IMR-90 (cell line): Measurements from ENCODE around the gene HIPK1. TPM values are rescaled to one million over a fixed set of nuclear protein-coding genes. Genes with fewer than 3 reads are reported as not detected.

ENCODE experiments used
- ATAC-seq: fragments of 200-7000 bp; cut with Tn5 transposase; 2 replicates; pipeline ENCODE4 v1.9.1; 2020; ENCODE audit warnings: low read depth, mild to moderate bottlenecking, moderate library complexity
- BruUV-seq: library from RNA; stranded (reverse); fragments of 400-500 nt; replicated peaks from 2 replicates; lab custom pipeline; 2021; lab: Mats Ljungman, UMichigan
- CTCF ChIA-PET: fragments of 300-600 bp; formaldehyde crosslinking; extraction: SDS; loops from one replicate; lab custom pipeline; 2021; ENCODE audit warnings: antibody characterized with exemption; lab: Yijun Ruan, JAX
- POLR2A ChIA-PET: fragments of 300-600 bp; sonication (Branson Sonifier 250); formaldehyde crosslinking; loops from one replicate; lab custom pipeline; 2022; ENCODE audit warnings: antibody characterized with exemption; ENCODE audit not compliant: unreplicated experiment; lab: Charles Lee
- DNase-seq: peaks from one replicate; pipeline ENCODE4 v3.0.0; 2013
- H2AFZ ChIP-seq: replicated peaks from 2 replicates; pipeline ENCODE3; 2013; ENCODE audit warnings: low read length, mild to moderate bottlenecking; ENCODE audit not compliant: poor library complexity
- H2AK5ac ChIP-seq: 2 replicates; pipeline ENCODE4 v1.6.1; 2013; ENCODE audit warnings: low read depth, low read length, inconsistent platforms
- H2AK9ac ChIP-seq: replicated peaks from 2 replicates; pipeline ENCODE3; 2013; ENCODE audit warnings: mild to moderate bottlenecking, low read depth, low read length, moderate library complexity; ENCODE audit not compliant: poor library complexity
- H2BK120ac ChIP-seq: 2 replicates; pipeline ENCODE4 v1.6.1; 2013; ENCODE audit warnings: low read depth, low read length, inconsistent platforms
- H2BK15ac ChIP-seq: 3 replicates; pipeline ENCODE4 v1.6.1; 2013; ENCODE audit warnings: low read depth, low read length, inconsistent platforms
- H2BK20ac ChIP-seq: 2 replicates; pipeline ENCODE4 v1.6.1; 2013; ENCODE audit warnings: low read depth, mild to moderate bottlenecking, inconsistent platforms, low read length, moderate library complexity
- H2BK5ac ChIP-seq: 2 replicates; pipeline ENCODE4 v1.6.1; 2013; ENCODE audit warnings: mild to moderate bottlenecking, low read depth, low read length, inconsistent platforms; ENCODE audit not compliant: poor library complexity, severe bottlenecking
- H3K14ac ChIP-seq: replicated peaks from 2 replicates; pipeline ENCODE4 v1.6.1; 2013; ENCODE audit warnings: low read depth, low read length, inconsistent platforms
- H3K18ac ChIP-seq: 2 replicates; pipeline ENCODE4 v1.6.1; 2013; ENCODE audit warnings: low read depth, low read length, control low read depth
- H3K23ac ChIP-seq: 2 replicates; pipeline ENCODE4 v1.6.1; 2013; ENCODE audit warnings: low read depth, low read length, inconsistent platforms
- H3K27ac ChIP-seq: 2 replicates; pipeline ENCODE4 v1.5.1; 2013; ENCODE audit warnings: mild to moderate bottlenecking, control low read depth, low read length; ENCODE audit not compliant: insufficient read depth
- H3K27me3 ChIP-seq: 2 replicates; pipeline ENCODE4 v1.6.1; 2013; ENCODE audit warnings: low read length; ENCODE audit not compliant: control insufficient read depth, insufficient read depth
- H3K36me3 ChIP-seq: 2 replicates; pipeline ENCODE4 v1.6.1; 2013; ENCODE audit warnings: low read length, mixed read lengths; ENCODE audit not compliant: control insufficient read depth, insufficient read depth
- H3K4ac ChIP-seq: 2 replicates; pipeline ENCODE4 v1.6.1; 2013; ENCODE audit warnings: low read depth, low read length, inconsistent platforms
- H3K4me1 ChIP-seq: 2 replicates; pipeline ENCODE4 v1.6.1; 2013; ENCODE audit warnings: low read length, mixed read lengths; ENCODE audit not compliant: control insufficient read depth, insufficient read depth
- H3K4me2 ChIP-seq: 2 replicates; pipeline ENCODE4 v1.6.1; 2013; ENCODE audit warnings: low read depth, mild to moderate bottlenecking, control low read depth, low read length, moderate library complexity
- H3K4me3 ChIP-seq: 2 replicates; pipeline ENCODE4 v1.5.1; 2013; ENCODE audit warnings: low read depth, mild to moderate bottlenecking, control low read depth, low read length, moderate library complexity; ENCODE audit not compliant: insufficient read depth
- H3K56ac ChIP-seq: 2 replicates; pipeline ENCODE4 v1.6.1; 2013; ENCODE audit warnings: low read length, inconsistent platforms; ENCODE audit not compliant: insufficient read depth; ENCODE audit errors: extremely low read depth
- H3K79me1 ChIP-seq, 2 experiments: 2 replicates each; pipeline ENCODE4 v1.6.1; 2013; ENCODE audit warnings: low read length in 2 of 2, inconsistent platforms in 1 of 2, low read depth in 1 of 2
- H3K9ac ChIP-seq: 2 replicates; pipeline ENCODE4 v1.6.1; 2013; ENCODE audit warnings: low read depth, low read length, control low read depth
- H3K9me1 ChIP-seq: 2 replicates; pipeline ENCODE4 v1.6.1; 2013; ENCODE audit warnings: low read length, inconsistent platforms; ENCODE audit not compliant: insufficient read depth
- H3K9me3 ChIP-seq: 2 replicates; pipeline ENCODE4 v1.6.1; 2013; ENCODE audit warnings: low read length; ENCODE audit not compliant: control insufficient read depth, insufficient read depth
- H4K20me1 ChIP-seq: 2 replicates; pipeline ENCODE4 v1.6.1; 2013; ENCODE audit warnings: low read length, inconsistent platforms; ENCODE audit not compliant: insufficient read depth
- H4K5ac ChIP-seq: 2 replicates; pipeline ENCODE4 v1.6.1; 2013; ENCODE audit warnings: mild to moderate bottlenecking, low read depth, low read length, control low read depth
- H4K8ac ChIP-seq, 2 experiments: 2 replicates each; pipeline ENCODE4 v1.6.1; 2013; ENCODE audit warnings: low read depth in 2 of 2, low read length in 2 of 2, control low read depth in 1 of 2, inconsistent platforms in 1 of 2
- H4K91ac ChIP-seq: 2 replicates; pipeline ENCODE4 v1.6.1; 2013; ENCODE audit warnings: low read depth, low read length, inconsistent platforms; ENCODE audit not compliant: insufficient read depth
- CHD1 ChIP-seq: IDR thresholded peaks from 2 replicates; pipeline ENCODE4 v1.6.1; 2012; ENCODE audit warnings: low read depth, low read length, improper control_type of control experiment
- CTCF ChIP-seq: conservative IDR thresholded peaks from 2 replicates; pipeline ENCODE4 v1.5.1; 2012; ENCODE audit warnings: mild to moderate bottlenecking, low read depth, low read length, improper control_type of control experiment
- ELK1 ChIP-seq: fragments of 150-350 bp; IDR thresholded peaks from 2 replicates; pipeline ENCODE4 v1.6.1; 2016; ENCODE audit warnings: low read depth, mild to moderate bottlenecking, low read length, moderate library complexity, borderline replicate concordance
- POLR2A ChIP-seq: IDR thresholded peaks from 2 replicates; pipeline ENCODE4 v1.6.1; 2012; ENCODE audit warnings: mild to moderate bottlenecking, low read depth, low read length
- RAD21 ChIP-seq: IDR thresholded peaks from 2 replicates; pipeline ENCODE4 v1.6.1; 2012; ENCODE audit warnings: low read length, improper control_type of control experiment
- SMC3 ChIP-seq: fragments of 150-350 bp; IDR thresholded peaks from 2 replicates; pipeline ENCODE4 v1.6.1; 2016; ENCODE audit warnings: low read depth, mild to moderate bottlenecking, antibody characterized with exemption, low read length, moderate library complexity
- USF2 ChIP-seq: fragments of 150-350 bp; IDR thresholded peaks from 2 replicates; pipeline ENCODE4 v1.6.1; 2017; ENCODE audit warnings: mild to moderate bottlenecking, antibody characterized with exemption, low read length, low read depth
- WGBS, 2 experiments: methylation state at CpG; one replicate each; pipeline versions ENCODE4 v1.1.5 to v1.1.7; 2013; ENCODE audit warnings: missing lambda C conversion rate in 2 of 2; ENCODE audit not compliant: insufficient read length in 1 of 2; ENCODE audit errors: extremely low coverage in 2 of 2; 5-methylcytosine and 5-hydroxymethylcytosine counted together
- dilution Hi-C: fragments of 300-500 bp; cut with HindIII; formaldehyde crosslinking; loops from one replicate; pipeline ENCODE4 v1.14.3; 2018; ENCODE audit warnings: low sequenced_read_pairs; ENCODE audit not compliant: unreplicated experiment
- in situ Hi-C: fragments of 300-500 bp; cut with MboI; formaldehyde crosslinking; loops from 3 replicates; pipeline ENCODE4 v1.14.3; 2019; ENCODE audit warnings: low sequenced_read_pairs, inconsistent platforms, mixed read lengths
- intact Hi-C: fragments of 100-400 bp; cut with micrococcal nuclease; formaldehyde crosslinking; loops from 2 replicates; pipeline ENCODE4 v1.10.0; 2022
- polyA plus RNA-seq, 3 experiments: library from polyadenylated mRNA; depleted of rRNA; stranded (reverse); fragments of >200 nt; gene quantifications; 2 replicates each; pipeline ENCODE4 v1.2.3, GENCODE V29; 2012; ENCODE audit warnings: low replicate concordance in 1 of 3
- total RNA-seq: library from RNA; depleted of rRNA; stranded (reverse); fragments of >200 nt; gene quantifications from 2 replicates; pipeline ENCODE4 v1.2.3, GENCODE V29; 2012

The HIPK1 gene
- total and polyA plus RNA-seq, 2 of the 4 experiments (the other 2 are of a cell fraction) = 15.3 to 33.9 TPM

GRCh38 chr1:113890816-113891215 is 38.3 kb upstream of the HIPK1 start:
- CTCF ChIA-PET = interaction anchor here (0.6 to 0.9 kb wide), 2 partner anchors 11 to 78 kb away, joined by 3 read pairs; no protein-coding TSS in a partner anchor
- intact Hi-C loops (no loop called here), in situ Hi-C loops (no loop called here), dilution Hi-C loops (no loop called here)
- no peak overlapping the region for H2BK15ac ChIP-seq
- no peak overlapping the region for H2AK5ac ChIP-seq
- H3K9me3 ChIP-seq = no peaks in the 10 kb centered on the region
- no peak overlapping the region for H2AFZ ChIP-seq
- no peak overlapping the region for H3K4me2 ChIP-seq
- H3K4me1 ChIP-seq = no peaks in the 10 kb centered on the region
- no TSS peak for BruUV-seq
- H4K5ac ChIP-seq = no peak overlapping the region
- POLR2A ChIA-PET = no interaction called here
- TF ChIP-seq POLR2A (no peak), ELK1 (no peak), SMC3 (no peak), USF2 (no peak), CHD1 (no peak), RAD21 (no peak), CTCF (no peak)
- no peak overlapping the region for H3K56ac ChIP-seq
- no peak overlapping the region for H3K4ac ChIP-seq
- ATAC-seq = no peak
- H3K27me3 ChIP-seq = no peaks in the 10 kb centered on the region
- no peak for DNase-seq
- no peak overlapping the region for H2BK20ac ChIP-seq
- H4K8ac ChIP-seq = no peak overlapping the region
- WGBS, 2 experiments = no CpG with 5 or more reads among the region's 2 CpGs
- no peak overlapping the region for H2AK9ac ChIP-seq
- H2BK120ac ChIP-seq = no peak overlapping the region
- H4K91ac ChIP-seq = no peak overlapping the region
- H3K23ac ChIP-seq = no peak overlapping the region; the same call in 1 of the 2 replicates
- H3K4me3 ChIP-seq = no peak overlapping the region
- peaks cover 5% of the 10 kb centered on the region for H3K36me3 ChIP-seq
- no peak overlapping the region for H3K9ac ChIP-seq
- H3K27ac ChIP-seq = no peak overlapping the region
- H4K20me1 ChIP-seq = no peaks in the 10 kb centered on the region
- H3K9me1 ChIP-seq = no peaks in the 10 kb centered on the region
- H3K79me1 ChIP-seq = no peaks in the 10 kb centered on the region
- no peak overlapping the region for H2BK5ac ChIP-seq
- no peak overlapping the region for H3K18ac ChIP-seq
- H3K14ac ChIP-seq = no peak overlapping the region
